Stimulated activated CD8-positive, alpha-beta memory T cell treated with anti-CD3 and anti-CD28 coated beads, Interleukin-12 subunit alpha, Interleukin-12 subunit beta, amount 100 ng/mL, for 4 hours (primary cell): Measurements from ENCODE around the gene E2F2.

ENCODE experiments used
- DNase-seq: peaks from one replicate; pipeline ENCODE4 v3.0.0-alpha.2; 2020; ENCODE audit warnings: low read depth

Gene E2F2

GRCh38 chr1:23483321-23484252 lies 47.4 kb downstream of the E2F2 start, which contains the start of gene ASAP3:
Gene ASAP3 (minus strand): TSS chr1:23484179. CDS start chr1:23484133, 46 bp downstream.
- DNase-seq: no peak

GRCh38 chr1:23481904-23482303 lies 49.1 kb downstream of the E2F2 start:
- DNase-seq: no peak

DNA sequence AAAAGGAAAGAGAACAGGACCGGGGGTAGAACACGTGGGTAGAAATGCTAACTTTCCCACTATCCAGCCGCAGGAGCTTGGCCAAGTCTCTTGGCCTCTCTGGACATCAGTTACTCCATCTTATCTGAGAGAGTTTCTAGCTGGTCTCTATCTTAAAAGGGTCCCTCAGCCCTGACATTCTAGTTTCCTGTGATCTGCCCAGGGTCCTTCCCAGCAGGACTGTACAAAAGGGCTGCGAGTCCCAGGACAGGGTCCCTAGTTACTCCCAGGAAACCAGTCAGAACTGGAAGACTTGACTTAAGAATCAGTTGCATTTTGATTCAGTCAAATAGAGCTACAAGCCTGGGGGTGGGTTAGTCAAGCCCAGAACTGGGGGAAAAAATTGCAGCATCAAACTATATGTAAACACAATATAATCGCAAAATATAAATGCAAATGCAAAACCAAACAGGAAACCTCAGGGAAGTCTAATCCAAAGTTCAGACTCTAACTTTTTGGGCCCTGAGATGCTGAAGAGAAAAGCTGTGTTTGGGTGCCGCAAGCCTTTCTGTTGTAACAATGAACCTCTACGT lies 49.9 kb downstream of the E2F2 start:
- no peak for DNase-seq

DNA sequence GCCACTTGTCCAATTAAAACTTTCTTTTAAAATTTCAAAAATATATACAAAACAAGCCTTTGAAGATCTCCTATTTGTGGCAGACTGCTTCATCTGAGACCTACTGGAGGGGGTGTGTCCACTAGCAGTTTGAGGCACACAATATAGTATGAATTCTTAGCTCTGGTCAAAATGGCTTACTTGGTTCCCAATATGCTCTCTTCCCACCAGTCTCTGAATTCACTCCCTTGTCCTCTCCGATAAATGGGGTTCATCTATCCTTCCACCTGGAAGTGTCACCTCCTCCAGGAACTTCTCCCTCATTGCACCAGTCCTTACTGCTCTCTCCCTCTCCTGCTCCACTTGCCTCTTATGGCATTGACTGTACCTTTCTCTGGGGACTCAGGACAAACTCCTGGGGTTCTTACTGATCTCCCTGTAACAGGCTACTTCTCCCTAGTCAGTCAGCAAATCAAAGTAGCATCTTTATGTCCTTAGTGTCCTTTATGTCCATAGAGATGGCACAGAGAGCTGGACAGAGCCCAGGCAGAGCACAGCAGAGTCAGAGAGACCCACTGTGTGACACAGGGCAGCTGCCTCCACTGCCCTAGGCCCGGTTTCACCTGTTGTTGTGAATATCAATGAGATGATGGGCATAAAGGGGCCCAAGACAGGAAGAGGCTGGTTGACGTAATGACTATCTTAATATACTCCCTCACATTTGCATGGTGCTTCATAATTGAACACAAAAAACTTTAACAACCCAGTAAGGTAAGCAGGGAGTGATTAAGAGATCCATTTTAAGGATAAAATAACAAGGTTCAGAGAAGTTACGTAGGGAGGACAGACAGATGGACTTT lies 50.6 kb downstream of the E2F2 start:
- no peak for DNase-seq

- no peak for DNase-seq
Measured at GRCh38 chr1:23479666-23479941, 51.4 kb downstream of the E2F2 start.

- DNase-seq: no peak
Measured at GRCh38 chr1:23478896-23479665, 52.0 kb downstream of the E2F2 start.

DNA sequence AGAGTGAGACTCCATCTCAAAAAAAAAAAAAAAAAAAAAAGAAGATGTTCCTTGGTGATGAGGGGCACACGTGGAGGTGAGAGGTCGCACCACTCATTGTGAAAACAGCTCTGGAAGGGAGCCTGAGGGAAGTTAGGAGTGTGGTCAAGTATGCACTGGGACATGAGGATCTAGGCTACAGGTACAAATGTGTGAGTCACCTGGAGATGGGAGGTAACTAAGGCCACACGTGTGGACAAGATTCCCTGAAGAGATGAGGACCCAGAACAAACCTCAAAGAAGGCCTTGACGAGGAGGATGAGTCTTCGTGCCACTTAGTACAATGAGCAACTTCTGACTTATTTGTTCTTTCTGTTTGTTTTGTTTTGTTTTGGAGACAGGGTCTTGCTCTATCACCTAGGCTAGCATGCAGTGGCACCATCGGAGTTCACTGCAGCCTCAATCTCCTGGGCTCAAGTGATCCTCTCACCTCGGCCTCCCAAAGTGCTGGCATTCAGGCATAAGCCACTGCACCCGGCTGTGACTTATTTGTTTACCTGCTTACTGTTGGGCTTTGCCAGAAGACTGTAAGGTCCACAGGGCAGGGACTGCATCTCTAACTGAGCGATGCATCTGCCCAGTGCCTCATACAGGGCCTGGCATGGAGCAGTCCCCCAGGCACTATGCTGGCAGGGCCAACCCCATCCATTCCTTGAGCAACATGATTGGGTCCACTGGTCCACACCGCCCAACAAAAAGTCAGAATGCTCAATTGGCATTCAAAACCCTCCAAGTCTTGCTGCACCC lies 53.5 kb downstream of the E2F2 start:
- DNase-seq: no peak

GRCh38 chr1:23475641-23476040 lies 55.4 kb downstream of the E2F2 start:
- DNase-seq: no peak

- no peak for DNase-seq
Measured at GRCh38 chr1:23475134-23475628, 55.9 kb downstream of the E2F2 start.

DNA sequence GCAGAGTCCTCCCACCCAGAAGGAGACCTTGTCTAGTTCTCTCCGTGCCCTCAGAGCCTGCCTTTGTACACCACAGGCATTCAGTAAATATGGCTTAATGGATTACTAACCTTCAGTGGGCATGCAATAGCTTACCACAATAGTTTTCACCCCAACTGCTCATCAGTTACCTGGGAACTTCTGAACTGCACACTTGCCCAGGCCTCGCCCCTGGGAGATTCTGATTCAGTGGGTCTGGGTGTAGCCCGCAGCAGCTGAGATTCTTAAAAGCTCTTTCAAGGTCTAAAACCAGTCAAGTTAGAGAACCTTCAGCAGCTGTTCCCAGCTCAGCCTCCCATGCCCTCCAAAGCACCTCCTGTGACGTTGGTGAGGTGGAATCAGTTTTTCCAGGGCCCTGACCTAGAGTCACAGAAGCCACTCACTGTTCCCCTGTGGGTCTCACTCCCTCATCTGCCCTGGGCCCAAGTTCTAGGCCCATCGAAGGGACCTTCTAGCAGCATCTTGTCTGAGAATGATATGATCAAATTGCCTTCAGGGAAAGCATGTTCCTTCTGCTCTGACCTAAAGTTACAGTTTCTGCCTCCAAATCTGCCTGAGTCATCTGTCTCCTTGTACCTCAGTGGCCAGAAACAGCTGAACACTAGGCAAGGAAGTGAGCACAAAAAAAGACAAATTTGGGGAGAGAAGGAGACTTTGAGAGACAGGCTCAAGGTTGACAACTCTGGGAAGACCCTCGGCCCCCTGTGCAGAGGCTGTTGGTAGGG lies 57.8 kb downstream of the E2F2 start:
- DNase-seq: no peak

GRCh38 chr1:23472351-23473036 lies 58.5 kb downstream of the E2F2 start:
- no peak for DNase-seq

GRCh38 chr1:23471473-23472075 lies 59.5 kb downstream of the E2F2 start:
- DNase-seq: no peak

GRCh38 chr1:23470282-23471070 lies 60.6 kb downstream of the E2F2 start:
- no peak for DNase-seq

GRCh38 chr1:23469372-23469982 lies 61.6 kb downstream of the E2F2 start:
- no peak for DNase-seq

DNA sequence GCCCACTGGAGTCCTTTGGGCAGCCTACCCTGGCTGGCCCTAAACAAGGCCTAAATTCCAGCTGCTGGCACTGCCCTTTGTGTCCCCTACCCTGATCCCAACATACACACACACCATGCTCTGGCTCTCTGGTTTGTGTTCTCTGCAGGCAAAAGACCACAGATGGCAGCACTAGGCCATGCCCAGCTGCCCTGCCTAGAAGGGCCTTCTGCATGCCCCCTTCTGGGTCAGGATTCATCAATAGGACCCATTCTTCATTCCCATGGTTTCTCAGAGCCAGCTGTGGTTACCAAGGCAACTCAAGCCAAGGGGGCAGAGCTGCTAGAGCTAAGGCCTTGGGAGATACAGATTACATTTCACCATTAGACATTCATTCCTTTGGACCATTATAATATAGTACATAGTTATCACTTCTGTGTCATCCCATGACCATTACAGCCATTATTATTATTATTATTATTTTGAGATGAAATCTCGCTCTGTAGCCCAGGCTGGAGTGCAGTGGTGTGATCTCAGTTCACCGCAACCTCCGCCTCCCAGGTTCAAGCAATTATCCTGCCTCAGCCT lies 64.5 kb downstream of the E2F2 start:
- no peak for DNase-seq

GRCh38 chr1:23463286-23463685 lies 67.7 kb downstream of the E2F2 start:
- no peak for DNase-seq

DNA sequence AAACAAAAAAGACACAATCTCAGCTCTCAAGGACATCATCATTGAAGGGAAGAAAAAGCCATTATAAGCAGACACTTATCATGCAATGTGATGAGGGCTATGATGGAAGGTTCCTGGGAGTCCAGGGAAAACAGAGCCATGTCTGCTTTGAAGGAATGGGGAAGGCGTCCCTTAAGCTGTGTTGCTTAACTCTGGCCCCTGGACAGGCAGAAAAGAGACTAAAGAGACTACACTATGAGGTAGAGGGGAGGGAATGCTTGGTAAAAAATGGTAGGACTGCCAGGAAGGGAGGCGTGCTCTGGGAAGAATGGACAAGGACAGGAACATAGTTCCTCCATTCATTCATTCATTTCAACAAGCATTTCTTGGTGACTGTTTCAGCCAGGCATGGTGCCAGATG lies 68.3 kb downstream of the E2F2 start:
- no peak for DNase-seq

GRCh38 chr1:23461050-23461449 lies 70.0 kb downstream of the E2F2 start:
- DNase-seq: no peak
